IMR-90 (cell line): ENCODE measurements around the gene LRP1B. TPM values are rescaled to one million over a fixed set of nuclear protein-coding genes. Genes with fewer than 3 reads are reported as not detected.

ENCODE experiments used
- ATAC-seq: fragments of 200-7000 bp; cut with Tn5 transposase; 2 replicates; pipeline ENCODE4 v1.9.1; 2020; ENCODE audit warnings: low read depth, mild to moderate bottlenecking, moderate library complexity
- BruUV-seq: library from RNA; stranded (reverse); fragments of 400-500 nt; replicated peaks from 2 replicates; lab custom pipeline; 2021; lab: Mats Ljungman, UMichigan
- CTCF ChIA-PET: fragments of 300-600 bp; formaldehyde crosslinking; extraction: SDS; loops from one replicate; lab custom pipeline; 2021; ENCODE audit warnings: antibody characterized with exemption; lab: Yijun Ruan, JAX
- POLR2A ChIA-PET: fragments of 300-600 bp; sonication (Branson Sonifier 250); formaldehyde crosslinking; loops from one replicate; lab custom pipeline; 2022; ENCODE audit warnings: antibody characterized with exemption; ENCODE audit not compliant: unreplicated experiment; lab: Charles Lee
- DNase-seq: peaks from one replicate; pipeline ENCODE4 v3.0.0; 2013
- H2AFZ ChIP-seq: replicated peaks from 2 replicates; pipeline ENCODE3; 2013; ENCODE audit warnings: low read length, mild to moderate bottlenecking; ENCODE audit not compliant: poor library complexity
- H2AK5ac ChIP-seq: 2 replicates; pipeline ENCODE4 v1.6.1; 2013; ENCODE audit warnings: low read depth, low read length, inconsistent platforms
- H2AK9ac ChIP-seq: replicated peaks from 2 replicates; pipeline ENCODE3; 2013; ENCODE audit warnings: mild to moderate bottlenecking, low read depth, low read length, moderate library complexity; ENCODE audit not compliant: poor library complexity
- H2BK120ac ChIP-seq: 2 replicates; pipeline ENCODE4 v1.6.1; 2013; ENCODE audit warnings: low read depth, low read length, inconsistent platforms
- H2BK15ac ChIP-seq: 3 replicates; pipeline ENCODE4 v1.6.1; 2013; ENCODE audit warnings: low read depth, low read length, inconsistent platforms
- H2BK20ac ChIP-seq: 2 replicates; pipeline ENCODE4 v1.6.1; 2013; ENCODE audit warnings: low read depth, mild to moderate bottlenecking, inconsistent platforms, low read length, moderate library complexity
- H2BK5ac ChIP-seq: 2 replicates; pipeline ENCODE4 v1.6.1; 2013; ENCODE audit warnings: mild to moderate bottlenecking, low read depth, low read length, inconsistent platforms; ENCODE audit not compliant: poor library complexity, severe bottlenecking
- H3K14ac ChIP-seq: replicated peaks from 2 replicates; pipeline ENCODE4 v1.6.1; 2013; ENCODE audit warnings: low read depth, low read length, inconsistent platforms
- H3K18ac ChIP-seq: 2 replicates; pipeline ENCODE4 v1.6.1; 2013; ENCODE audit warnings: low read depth, low read length, control low read depth
- H3K23ac ChIP-seq: 2 replicates; pipeline ENCODE4 v1.6.1; 2013; ENCODE audit warnings: low read depth, low read length, inconsistent platforms
- H3K27ac ChIP-seq: 2 replicates; pipeline ENCODE4 v1.5.1; 2013; ENCODE audit warnings: mild to moderate bottlenecking, control low read depth, low read length; ENCODE audit not compliant: insufficient read depth
- H3K27me3 ChIP-seq: 2 replicates; pipeline ENCODE4 v1.6.1; 2013; ENCODE audit warnings: low read length; ENCODE audit not compliant: control insufficient read depth, insufficient read depth
- H3K36me3 ChIP-seq: 2 replicates; pipeline ENCODE4 v1.6.1; 2013; ENCODE audit warnings: low read length, mixed read lengths; ENCODE audit not compliant: control insufficient read depth, insufficient read depth
- H3K4ac ChIP-seq: 2 replicates; pipeline ENCODE4 v1.6.1; 2013; ENCODE audit warnings: low read depth, low read length, inconsistent platforms
- H3K4me1 ChIP-seq: 2 replicates; pipeline ENCODE4 v1.6.1; 2013; ENCODE audit warnings: low read length, mixed read lengths; ENCODE audit not compliant: control insufficient read depth, insufficient read depth
- H3K4me2 ChIP-seq: 2 replicates; pipeline ENCODE4 v1.6.1; 2013; ENCODE audit warnings: low read depth, mild to moderate bottlenecking, control low read depth, low read length, moderate library complexity
- H3K4me3 ChIP-seq: 2 replicates; pipeline ENCODE4 v1.5.1; 2013; ENCODE audit warnings: low read depth, mild to moderate bottlenecking, control low read depth, low read length, moderate library complexity; ENCODE audit not compliant: insufficient read depth
- H3K56ac ChIP-seq: 2 replicates; pipeline ENCODE4 v1.6.1; 2013; ENCODE audit warnings: low read length, inconsistent platforms; ENCODE audit not compliant: insufficient read depth; ENCODE audit errors: extremely low read depth
- H3K79me1 ChIP-seq, 2 experiments: 2 replicates each; pipeline ENCODE4 v1.6.1; 2013; ENCODE audit warnings: low read length in 2 of 2, inconsistent platforms in 1 of 2, low read depth in 1 of 2
- H3K9ac ChIP-seq: 2 replicates; pipeline ENCODE4 v1.6.1; 2013; ENCODE audit warnings: low read depth, low read length, control low read depth
- H3K9me1 ChIP-seq: 2 replicates; pipeline ENCODE4 v1.6.1; 2013; ENCODE audit warnings: low read length, inconsistent platforms; ENCODE audit not compliant: insufficient read depth
- H3K9me3 ChIP-seq: 2 replicates; pipeline ENCODE4 v1.6.1; 2013; ENCODE audit warnings: low read length; ENCODE audit not compliant: control insufficient read depth, insufficient read depth
- H4K20me1 ChIP-seq: 2 replicates; pipeline ENCODE4 v1.6.1; 2013; ENCODE audit warnings: low read length, inconsistent platforms; ENCODE audit not compliant: insufficient read depth
- H4K5ac ChIP-seq: 2 replicates; pipeline ENCODE4 v1.6.1; 2013; ENCODE audit warnings: mild to moderate bottlenecking, low read depth, low read length, control low read depth
- H4K8ac ChIP-seq, 2 experiments: 2 replicates each; pipeline ENCODE4 v1.6.1; 2013; ENCODE audit warnings: low read depth in 2 of 2, low read length in 2 of 2, control low read depth in 1 of 2, inconsistent platforms in 1 of 2
- H4K91ac ChIP-seq: 2 replicates; pipeline ENCODE4 v1.6.1; 2013; ENCODE audit warnings: low read depth, low read length, inconsistent platforms; ENCODE audit not compliant: insufficient read depth
- CEBPB ChIP-seq: IDR thresholded peaks from 2 replicates; pipeline ENCODE4 v1.6.1; 2012; ENCODE audit warnings: low read depth, low read length, improper control_type of control experiment
- ELK1 ChIP-seq: fragments of 150-350 bp; IDR thresholded peaks from 2 replicates; pipeline ENCODE4 v1.6.1; 2016; ENCODE audit warnings: low read depth, mild to moderate bottlenecking, low read length, moderate library complexity, borderline replicate concordance
- MAFK ChIP-seq: IDR thresholded peaks from 2 replicates; pipeline ENCODE4 v1.6.1; 2012; ENCODE audit warnings: low read depth, low read length, improper control_type of control experiment
- RAD21 ChIP-seq: IDR thresholded peaks from 2 replicates; pipeline ENCODE4 v1.6.1; 2012; ENCODE audit warnings: low read length, improper control_type of control experiment
- RFX5 ChIP-seq: IDR thresholded peaks from 2 replicates; pipeline ENCODE4 v1.8.0; 2012; ENCODE audit warnings: low read depth, mild to moderate bottlenecking, low read length, moderate library complexity
- dilution Hi-C: fragments of 300-500 bp; cut with HindIII; formaldehyde crosslinking; loops from one replicate; pipeline ENCODE4 v1.14.3; 2018; ENCODE audit warnings: low sequenced_read_pairs; ENCODE audit not compliant: unreplicated experiment
- in situ Hi-C: fragments of 300-500 bp; cut with MboI; formaldehyde crosslinking; loops from 3 replicates; pipeline ENCODE4 v1.14.3; 2019; ENCODE audit warnings: low sequenced_read_pairs, inconsistent platforms, mixed read lengths
- intact Hi-C: fragments of 100-400 bp; cut with micrococcal nuclease; formaldehyde crosslinking; loops from 2 replicates; pipeline ENCODE4 v1.10.0; 2022
- polyA plus RNA-seq, 3 experiments: library from polyadenylated mRNA; depleted of rRNA; stranded (reverse); fragments of >200 nt; gene quantifications; 2 replicates each; pipeline ENCODE4 v1.2.3, GENCODE V29; 2012; ENCODE audit warnings: low replicate concordance in 1 of 3
- total RNA-seq: library from RNA; depleted of rRNA; stranded (reverse); fragments of >200 nt; gene quantifications from 2 replicates; pipeline ENCODE4 v1.2.3, GENCODE V29; 2012

LRP1B gene
- total and polyA plus RNA-seq, 2 of the 4 experiments (the other 2 are of a cell fraction): under 0.01 to 0.02 TPM

- no peak overlapping the region for H2BK20ac ChIP-seq
- H3K14ac ChIP-seq: no peak overlapping the region
- intact Hi-C loops (no loop called here), dilution Hi-C loops (no loop called here), in situ Hi-C loops (no loop called here)
- ChIA-PET CTCF (interaction anchor here (0.7 kb wide), 1 partner anchor 310 kb away, joined by 4 read pairs; no protein-coding TSS in a partner anchor), POLR2A (no interaction called here)
- no peaks in the 10 kb centered on the region for H3K79me1 ChIP-seq
- no peak overlapping the region for H3K18ac ChIP-seq
- no peak overlapping the region for H2BK5ac ChIP-seq
- no peak overlapping the region for H3K4me2 ChIP-seq
- no peak overlapping the region for H4K91ac ChIP-seq
- H2BK15ac ChIP-seq: no peak overlapping the region
- H3K9ac ChIP-seq: no peak overlapping the region
- no peak overlapping the region for H3K4ac ChIP-seq
- TF ChIP-seq RFX5 (no peak), RAD21 (no peak), MAFK (no peak), ELK1 (no peak), CEBPB (0 out of 2 replicates have a peak, but pooled peaks have one; percentile 5)
- H3K56ac ChIP-seq: no peak overlapping the region
- no peaks in the 10 kb centered on the region for H3K9me1 ChIP-seq
- no peaks in the 10 kb centered on the region for H3K9me3 ChIP-seq
- H2AK5ac ChIP-seq: no peak overlapping the region
- H4K20me1 ChIP-seq: no peaks in the 10 kb centered on the region
- ATAC-seq (no peak), DNase-seq (peak; percentile 48)
- H4K5ac ChIP-seq: no peak overlapping the region
- H2BK120ac ChIP-seq: no peak overlapping the region
- no peak overlapping the region for H2AK9ac ChIP-seq
- H3K27me3 ChIP-seq: no peaks in the 10 kb centered on the region
- H3K27ac ChIP-seq: no peak overlapping the region
- H3K36me3 ChIP-seq: no peaks in the 10 kb centered on the region
- H2AFZ ChIP-seq: no peak overlapping the region
- H4K8ac ChIP-seq: no peak overlapping the region
- H3K4me3 ChIP-seq: no peak overlapping the region
- H3K23ac ChIP-seq: no peak overlapping the region
- BruUV-seq: no TSS peak
- no peaks in the 10 kb centered on the region for H3K4me1 ChIP-seq
Observed at GRCh38 chr2:142112757-142113221, 18.0 kb downstream of the LRP1B start.
